Fibroblast of skin of abdomen (primary cell): ENCODE measurements around the gene AKR1D1.

Experiments
- DNase-seq: peaks from one replicate; pipeline ENCODE4 v3.0.0-alpha.2; 2013

The AKR1D1 gene

DNA sequence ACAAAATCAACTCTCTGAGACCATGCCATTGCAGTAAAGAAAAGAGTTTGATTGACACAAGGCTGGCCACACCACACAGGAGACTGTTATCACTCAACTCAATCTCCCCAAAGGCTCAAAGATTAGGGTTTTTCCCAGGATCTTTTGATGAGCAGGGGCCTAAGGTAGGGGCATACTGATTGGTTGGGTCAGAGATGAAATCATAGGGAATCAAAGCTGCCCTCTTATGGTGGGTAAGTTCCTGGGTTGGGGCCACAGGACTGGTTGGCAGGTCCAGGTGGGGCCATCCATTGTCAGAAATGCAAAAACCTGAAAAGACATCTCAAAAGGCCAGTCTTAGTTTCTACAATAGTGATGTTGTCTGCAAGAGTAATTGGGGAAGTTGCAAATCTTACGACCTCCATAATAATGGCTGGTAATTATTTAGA, 91.6 kb downstream of the AKR1D1 start:
- DNase-seq, result no peak
